ENCODE measurements around the gene CAPZA2.

Gene CAPZA2

DNA sequence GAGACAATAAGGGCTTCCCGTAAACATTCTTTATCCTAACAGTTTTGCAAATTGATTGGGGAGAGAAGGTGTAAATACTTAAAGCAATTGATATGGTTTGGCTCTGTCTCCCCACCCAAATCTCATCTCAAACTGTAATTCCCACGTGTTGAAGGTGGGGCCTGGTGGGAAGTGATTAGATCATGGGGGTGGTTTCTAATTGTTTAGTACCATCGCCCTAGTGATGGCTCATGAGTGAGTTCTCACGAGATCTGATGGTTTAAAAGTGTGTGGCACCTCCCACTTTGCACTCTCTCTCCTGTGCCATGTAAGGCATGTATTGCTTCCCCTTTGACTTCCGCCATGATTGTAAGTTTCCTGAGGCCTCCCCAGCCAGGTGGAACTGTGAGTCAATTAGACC is 22.1 kb upstream of the CAPZA2 start:
- no peak overlapping the region for H3K4me3 ChIP-seq (ENCODE audit: low read depth, low read length)
- TF ChIP-seq, protein P1, sequence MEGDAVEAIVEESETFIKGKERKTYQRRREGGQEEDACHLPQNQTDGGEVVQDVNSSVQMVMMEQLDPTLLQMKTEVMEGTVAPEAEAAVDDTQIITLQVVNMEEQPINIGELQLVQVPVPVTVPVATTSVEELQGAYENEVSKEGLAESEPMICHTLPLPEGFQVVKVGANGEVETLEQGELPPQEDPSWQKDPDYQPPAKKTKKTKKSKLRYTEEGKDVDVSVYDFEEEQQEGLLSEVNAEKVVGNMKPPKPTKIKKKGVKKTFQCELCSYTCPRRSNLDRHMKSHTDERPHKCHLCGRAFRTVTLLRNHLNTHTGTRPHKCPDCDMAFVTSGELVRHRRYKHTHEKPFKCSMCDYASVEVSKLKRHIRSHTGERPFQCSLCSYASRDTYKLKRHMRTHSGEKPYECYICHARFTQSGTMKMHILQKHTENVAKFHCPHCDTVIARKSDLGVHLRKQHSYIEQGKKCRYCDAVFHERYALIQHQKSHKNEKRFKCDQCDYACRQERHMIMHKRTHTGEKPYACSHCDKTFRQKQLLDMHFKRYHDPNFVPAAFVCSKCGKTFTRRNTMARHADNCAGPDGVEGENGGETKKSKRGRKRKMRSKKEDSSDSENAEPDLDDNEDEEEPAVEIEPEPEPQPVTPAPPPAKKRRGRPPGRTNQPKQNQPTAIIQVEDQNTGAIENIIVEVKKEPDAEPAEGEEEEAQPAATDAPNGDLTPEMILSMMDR (IDR thresholded peaks at IDR 0.05; ENCODE audit: low read depth, low read length): no peak

DNA sequence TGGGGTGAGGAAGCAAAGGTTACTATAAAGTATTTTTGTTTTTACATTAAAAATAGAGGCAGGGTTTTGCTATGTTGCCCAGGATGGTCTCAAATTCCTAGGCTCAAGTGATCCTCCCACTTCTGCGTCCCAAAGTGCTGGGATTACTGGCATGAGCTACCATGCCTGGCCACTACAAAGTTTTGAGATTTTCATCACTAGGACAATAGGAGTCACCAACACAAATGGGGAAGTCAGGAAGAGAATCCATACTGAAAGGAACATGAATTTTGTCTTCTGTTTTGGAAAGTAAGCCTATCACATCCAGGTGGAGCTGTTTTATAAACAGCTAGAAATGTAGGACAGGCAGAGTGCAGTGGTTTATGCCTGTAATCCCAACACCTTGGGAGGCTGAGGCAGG is 20.0 kb upstream of the CAPZA2 start:
- no peak overlapping the region for H3K4me3 ChIP-seq (ENCODE audit: low read depth, low read length)
- TF ChIP-seq, protein P1 (IDR thresholded peaks at IDR 0.05; ENCODE audit: low read depth, low read length): no peak

DNA sequence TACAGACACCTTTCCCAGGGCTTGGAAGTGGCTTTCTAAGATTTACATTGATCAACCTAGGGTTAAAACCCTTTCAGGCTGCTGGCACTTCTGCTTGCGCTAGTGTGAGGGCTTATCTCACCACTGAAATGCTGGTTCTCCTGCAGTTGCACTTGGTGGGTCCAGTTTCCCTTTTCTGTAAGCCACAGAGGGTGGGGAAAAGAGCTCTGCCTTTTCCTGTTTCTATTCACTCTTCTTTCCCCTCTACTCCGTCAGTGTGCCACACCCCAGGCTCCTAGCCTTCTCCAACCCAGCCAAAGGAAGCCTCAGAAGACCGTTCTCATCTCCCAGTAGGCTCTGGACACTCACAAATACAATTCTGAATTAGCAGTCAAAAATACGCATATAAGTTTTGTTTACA is 19.0 kb upstream of the CAPZA2 start:
- TF ChIP-seq, protein P1 (IDR thresholded peaks at IDR 0.05; ENCODE audit: low read depth, low read length): no peak
- no peak overlapping the region for H3K4me3 ChIP-seq (ENCODE audit: low read depth, low read length)

DNA sequence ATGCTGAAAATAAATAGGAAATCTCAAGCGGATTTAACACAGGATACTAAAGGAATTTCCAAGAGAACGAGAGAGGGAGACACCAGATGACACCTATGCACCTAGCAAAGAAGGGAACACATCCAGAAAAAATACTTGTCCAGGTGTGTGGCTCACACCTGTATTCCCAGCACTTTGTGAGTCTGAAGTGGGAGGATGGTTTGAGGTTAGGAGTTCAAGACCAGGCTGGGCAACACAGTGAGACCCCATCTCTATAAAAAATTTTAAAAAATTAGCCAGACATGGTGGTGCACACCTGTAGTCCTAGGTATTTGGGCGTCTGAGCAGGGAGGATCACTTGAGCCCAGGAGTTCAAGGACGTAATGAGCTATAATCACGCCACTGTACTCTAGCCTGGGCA is 11.2 kb upstream of the CAPZA2 start:
- TF ChIP-seq, protein P1 (IDR thresholded peaks at IDR 0.05; ENCODE audit: low read depth, low read length): no peak
- no peak overlapping the region for H3K4me3 ChIP-seq (ENCODE audit: low read depth, low read length)

DNA sequence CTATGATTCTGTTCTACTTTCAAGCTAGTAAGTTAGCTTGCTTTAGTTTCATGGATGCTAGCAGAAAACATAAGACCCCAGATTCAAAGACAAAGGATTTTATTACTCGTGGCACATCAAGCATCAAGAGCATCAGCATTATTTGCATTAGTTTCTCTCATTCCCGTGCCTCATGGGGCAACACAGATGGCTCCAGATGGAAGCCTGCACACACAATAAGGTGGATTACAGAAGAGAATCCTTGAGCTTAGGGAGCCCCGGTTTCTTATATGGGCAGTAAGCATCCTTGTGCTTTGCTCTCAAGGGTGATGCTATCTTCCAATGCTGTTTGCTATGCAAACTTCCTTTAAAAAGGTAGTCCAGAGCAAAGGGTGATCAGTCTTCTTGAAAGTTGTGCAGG is 10.7 kb upstream of the CAPZA2 start:
- no peak overlapping the region for H3K4me3 ChIP-seq (ENCODE audit: low read depth, low read length)
- TF ChIP-seq, protein P1 (IDR thresholded peaks at IDR 0.05; ENCODE audit: low read depth, low read length): no peak

DNA sequence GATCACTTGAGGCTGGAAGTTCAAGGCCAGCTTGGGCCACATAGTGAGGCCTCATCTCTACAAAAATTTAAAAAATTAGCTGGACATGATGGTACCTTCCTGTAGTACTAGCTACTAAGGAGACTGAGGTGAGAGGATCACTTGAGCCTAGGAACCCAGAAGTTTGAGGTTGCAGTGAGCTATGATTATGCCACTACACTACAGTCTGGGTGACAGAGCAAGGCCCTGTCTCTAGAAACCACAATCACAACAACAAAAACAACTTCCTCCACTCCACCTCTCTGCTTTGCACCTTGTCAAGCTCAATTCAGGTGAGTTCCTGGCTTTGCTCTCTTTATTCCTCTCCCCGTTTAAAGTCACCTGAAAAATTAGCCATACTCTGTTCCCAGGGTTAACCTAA is 8.3 kb upstream of the CAPZA2 start:
- TF ChIP-seq, protein P1 (IDR thresholded peaks at IDR 0.05; ENCODE audit: low read depth, low read length): no peak
- no peak overlapping the region for H3K4me3 ChIP-seq (ENCODE audit: low read depth, low read length)

DNA sequence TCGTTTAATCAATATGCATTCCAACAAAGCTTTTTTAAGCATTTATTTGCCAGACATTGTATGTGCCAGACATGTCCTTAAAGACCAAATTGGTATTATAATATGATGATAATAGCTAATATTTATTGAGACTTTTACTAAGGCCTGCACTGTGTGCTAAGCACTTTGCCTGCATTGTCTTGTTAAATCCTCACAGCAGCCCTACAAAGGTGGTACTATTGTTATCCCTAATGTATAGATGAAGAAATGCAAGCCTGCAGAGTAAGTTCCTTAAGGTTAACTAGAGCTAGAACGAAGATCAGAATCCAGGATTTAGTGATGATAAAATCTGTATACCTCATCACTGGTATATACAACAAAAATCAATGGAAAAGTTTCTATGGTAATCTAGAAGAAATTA is 5.3 kb upstream of the CAPZA2 start:
- H3K4me3 ChIP-seq (ENCODE audit: low read depth, low read length): no peak overlapping the region
- TF ChIP-seq, protein P1 (IDR thresholded peaks at IDR 0.05; ENCODE audit: low read depth, low read length): no peak
